22Rv1 (cell line): Measurements from ENCODE around the gene PRR13.

ENCODE experiments used
- CTCF ChIP-seq: fragments of 450-650 bp; IDR thresholded peaks from 2 replicates; pipeline ENCODE4 v1.5.1; 2017; ENCODE audit warnings: mild to moderate bottlenecking
- ZFX ChIP-seq: fragments of 450-650 bp; IDR thresholded peaks from 2 replicates; pipeline ENCODE4 v1.6.1; 2017; ENCODE audit warnings: antibody characterized with exemption, borderline replicate concordance

GRCh38 chr12:53413485-53414204 lies 27.9 kb upstream of the PRR13 start:
- TF ChIP-seq CTCF, result no peak
- TF ChIP-seq ZFX, result no peak
